ENCODE measurements around the gene THRB.
A peak's percentile ranks its signal among the peaks of the same experiment; 100 is the strongest.

The THRB gene

GRCh38 chr3:24273491-24273890 lies 221.2 kb downstream of the THRB start:
- DNase-seq (ENCODE audit: low spot score): no peak
- no peak for TF ChIP-seq CTCF (IDR thresholded peaks at IDR 0.05)
- Histone ChIP-seq H3K27ac (no peak overlapping the region), H3K4me3 (no peak overlapping the region)

- DNase-seq (ENCODE audit: low spot score): no peak
- TF ChIP-seq CTCF (IDR thresholded peaks at IDR 0.05): no peak
- no peak overlapping the region for H3K27ac ChIP-seq
- H3K4me3 ChIP-seq: no peak overlapping the region
Observed at GRCh38 chr3:24272875-24273274, 221.8 kb downstream of the THRB start.

- Histone ChIP-seq H3K27ac (no peak overlapping the region), H3K4me3 (no peak overlapping the region)
- DNase-seq (ENCODE audit: low spot score): no peak
- no peak for TF ChIP-seq CTCF (IDR thresholded peaks at IDR 0.05)
Observed at GRCh38 chr3:24272408-24272807, 222.2 kb downstream of the THRB start.

GRCh38 chr3:24271228-24271627 lies 223.4 kb downstream of the THRB start:
- TF ChIP-seq CTCF (IDR thresholded peaks at IDR 0.05): no peak
- H3K4me3 ChIP-seq: no peak overlapping the region
- DNase-seq (ENCODE audit: low spot score): no peak
- H3K27ac ChIP-seq: peak overlapping the region in 1 of 2 donors; percentile 0

GRCh38 chr3:24270744-24271143 lies 223.9 kb downstream of the THRB start:
- Histone ChIP-seq H3K27ac (peak overlapping the region in 1 of 2 donors; percentile 0), H3K4me3 (no peak overlapping the region)
- no peak for TF ChIP-seq CTCF (IDR thresholded peaks at IDR 0.05)
- DNase-seq (ENCODE audit: low spot score): no peak

- Histone ChIP-seq H3K4me3 (no peak overlapping the region), H3K27ac (no peak overlapping the region)
- DNase-seq (ENCODE audit: low spot score): no peak
- TF ChIP-seq CTCF (IDR thresholded peaks at IDR 0.05): no peak
Observed at GRCh38 chr3:24270204-24270691, 224.4 kb downstream of the THRB start.

GRCh38 chr3:24264748-24265158 lies 229.9 kb downstream of the THRB start:
- H3K27ac ChIP-seq: no peak overlapping the region

More at GRCh38 chr3:24264748-24265158, 229.9 kb downstream of the THRB start:
- TF ChIP-seq CTCF (IDR thresholded peaks at IDR 0.05): peak; percentile 40
- no peak for DNase-seq (ENCODE audit: low spot score)
- H3K4me3 ChIP-seq: no peak overlapping the region

Data from coronary artery (tissue), 2 donors.